ENCODE results near the gene C9orf40.

DNA sequence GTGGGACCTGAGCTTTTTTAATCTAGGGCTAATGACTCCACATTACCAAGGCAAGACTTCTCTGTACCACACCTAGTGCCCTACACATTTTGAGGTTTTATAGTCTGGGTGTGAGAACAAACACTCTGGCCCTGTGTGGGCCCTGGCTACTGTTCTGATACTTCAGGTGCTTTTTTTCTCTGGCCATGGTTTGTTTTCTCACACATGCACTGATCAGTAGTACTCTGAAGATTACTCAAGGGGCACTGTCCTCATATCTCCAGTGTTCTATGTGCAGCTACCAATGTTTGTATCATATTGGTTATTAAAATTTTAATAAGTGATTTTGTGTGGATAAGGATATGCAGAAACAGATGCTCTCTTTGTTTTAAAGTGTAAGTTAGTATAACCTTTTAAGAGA lies 5.9 kb upstream of the C9orf40 start:
- TF ChIP-seq POLR2A (IDR thresholded peaks at IDR 0.05; ENCODE audit: low read depth, low read length): no peak
- no peak for TF ChIP-seq SPI1 (IDR thresholded peaks at IDR 0.05; ENCODE audit: low read depth, low read length)

Data from GM12891 (cell line).